WTC11 (cell line): ENCODE measurements around the gene PPP1R3C.

ENCODE experiments used
- ARID4B ChIP-seq: sonication (generic); formaldehyde crosslinking; IDR thresholded peaks from 2 replicates; pipeline ENCODE4 v1.8.0; 2023; ENCODE audit warnings: missing genetic modification reagents, mild to moderate bottlenecking, borderline replicate concordance
- ATF2 ChIP-seq: sonication (generic); formaldehyde crosslinking; IDR thresholded peaks from 2 replicates; pipeline ENCODE4 v1.8.1; 2022; ENCODE audit warnings: low read depth, missing genetic modification reagents, borderline replicate concordance
- CBFB ChIP-seq: sonication (generic); formaldehyde crosslinking; IDR thresholded peaks from 2 replicates; pipeline ENCODE4 v1.8.1; 2022; ENCODE audit warnings: mild to moderate bottlenecking, low read depth, missing genetic modification reagents
- CREB1 ChIP-seq: sonication (generic); formaldehyde crosslinking; IDR thresholded peaks from 2 replicates; pipeline ENCODE4 v1.8.0; 2023; ENCODE audit warnings: mild to moderate bottlenecking, missing genetic modification reagents
- CREM ChIP-seq: sonication (generic); formaldehyde crosslinking; IDR thresholded peaks from 2 replicates; pipeline ENCODE4 v1.8.1; 2022; ENCODE audit warnings: mild to moderate bottlenecking, missing genetic modification reagents, moderate library complexity
- CTCF ChIP-seq: fragments of 200-600 bp; IDR thresholded peaks from 2 replicates; pipeline ENCODE4 v1.8.0; 2022; ENCODE audit warnings: antibody characterized with exemption
- ELF4 ChIP-seq: sonication (generic); formaldehyde crosslinking; IDR thresholded peaks from 2 replicates; pipeline ENCODE4 v1.8.1; 2022; ENCODE audit warnings: low read depth, mild to moderate bottlenecking, moderate library complexity, missing genetic modification reagents
- ETV6 ChIP-seq: sonication (generic); formaldehyde crosslinking; IDR thresholded peaks from 2 replicates; pipeline ENCODE4 v1.8.1; 2022; ENCODE audit warnings: mild to moderate bottlenecking, missing genetic modification reagents
- FOXK1 ChIP-seq: sonication (generic); formaldehyde crosslinking; IDR thresholded peaks from 2 replicates; pipeline ENCODE4 v1.8.0; 2022; ENCODE audit warnings: mild to moderate bottlenecking, moderate library complexity, missing genetic modification reagents
- HMGXB4 ChIP-seq: sonication (generic); formaldehyde crosslinking; IDR thresholded peaks from 2 replicates; pipeline ENCODE4 v1.8.1; 2023; ENCODE audit warnings: mild to moderate bottlenecking, moderate library complexity, missing genetic modification reagents
- MAX ChIP-seq: sonication (generic); formaldehyde crosslinking; IDR thresholded peaks from 2 replicates; pipeline ENCODE4 v1.8.0; 2022; ENCODE audit warnings: mild to moderate bottlenecking, missing genetic modification reagents
- SP1 ChIP-seq: sonication (generic); formaldehyde crosslinking; conservative IDR thresholded peaks from 2 replicates; pipeline ENCODE4 v1.8.1; 2022; ENCODE audit warnings: missing genetic modification reagents
- TP53 ChIP-seq: sonication (generic); formaldehyde crosslinking; IDR thresholded peaks from 2 replicates; pipeline ENCODE4 v1.8.1; 2023; ENCODE audit warnings: mild to moderate bottlenecking, missing genetic modification reagents
- USF2 ChIP-seq: sonication (generic); formaldehyde crosslinking; IDR thresholded peaks from 2 replicates; pipeline ENCODE4 v1.8.1; 2023; ENCODE audit warnings: mild to moderate bottlenecking, missing genetic modification reagents, moderate library complexity

GRCh38 chr10:91616137-91616536 lies 16.7 kb downstream of the PPP1R3C start:
- TF ChIP-seq CTCF (no peak), CBFB (no peak), ATF2 (CRISPR knock-in tag) (no peak), FOXK1 (CRISPR knock-in tag) (no peak), CREB1 (CRISPR knock-in tag) (no peak), CREM (CRISPR knock-in tag) (no peak), HMGXB4 (no peak), ARID4B (CRISPR knock-in tag) (no peak), TP53 (CRISPR knock-in tag) (no peak), MAX (CRISPR knock-in tag) (no peak), ELF4 (CRISPR knock-in tag) (no peak), SP1 (CRISPR knock-in tag) (no peak), ETV6 (CRISPR knock-in tag) (no peak), USF2 (CRISPR knock-in tag) (no peak)
